Measurements from ENCODE around the gene KRTAP5-5. TPM values are rescaled to one million over a fixed set of nuclear protein-coding genes. Genes with fewer than 3 reads are reported as not detected.
"Not testable (repeated sequence)": the region's sequence is repeated elsewhere in the genome, so short reads cannot be mapped to it uniquely, and the experiment has no call there.

Gene KRTAP5-5
- polyA plus RNA-seq, 3 donors from 2014 or later, result not detected

DNA sequence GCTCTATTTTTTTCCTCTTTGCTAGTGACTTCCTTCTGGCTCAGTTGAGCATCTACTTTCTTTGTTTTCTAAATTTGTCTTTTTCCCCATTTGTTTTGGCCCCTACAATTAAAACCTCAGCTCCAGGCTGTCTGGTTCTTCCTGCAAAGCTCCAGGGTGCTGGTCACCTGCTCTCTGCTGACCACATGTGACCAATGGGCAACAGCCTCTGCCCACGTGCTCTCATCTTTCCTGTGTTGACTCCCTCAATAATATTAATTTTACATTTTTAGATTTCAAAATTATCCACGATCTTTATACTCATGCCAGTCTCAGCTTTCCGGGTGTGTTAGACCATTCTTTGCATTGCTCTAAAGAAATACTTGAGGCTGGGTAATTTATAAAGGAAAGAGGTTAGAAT lies 31.2 kb upstream of the KRTAP5-5 start:
- not testable (repeated sequence) for H3K27ac Mint-ChIP-seq, DNase-seq

DNA sequence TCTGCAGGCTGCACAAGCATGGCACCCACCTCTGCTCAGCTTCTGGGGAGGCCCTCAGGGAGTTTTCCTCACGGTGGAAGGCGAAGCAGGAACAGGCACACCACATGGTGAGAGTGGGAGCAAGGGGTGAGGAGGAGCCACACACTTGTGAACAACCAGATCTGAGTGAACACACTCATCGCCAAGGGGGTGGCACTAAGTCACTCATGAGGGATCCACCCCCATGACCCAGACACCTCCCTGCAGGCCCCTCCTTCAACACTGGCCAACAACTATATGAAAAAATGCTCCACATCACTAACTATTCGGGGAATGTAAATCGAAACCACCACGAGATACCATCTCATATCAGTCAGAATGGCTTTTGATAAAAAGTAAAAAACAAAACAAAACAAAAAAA lies 30.8 kb upstream of the KRTAP5-5 start:
- Mint-ChIP-seq H3K27ac (no peak overlapping the region), H3K9me3 (no peaks in the 10 kb centered on the region), H3K4me1 (no peaks in the 10 kb centered on the region), H3K4me3 (no peak overlapping the region), H3K27me3 (ENCODE audit: low read depth in 3 of 3) (peaks cover 1 to 23% (median 13%) of the 10 kb centered on the region in 3 donors), H3K36me3 (no peaks in the 10 kb centered on the region)
- no peak for DNase-seq

More for the DNA sequence above, 31.2 kb upstream of the KRTAP5-5 start:
- H3K27me3 Mint-ChIP-seq (ENCODE audit: low read depth in 3 of 3), result peaks cover 1 to 23% (median 13%) of the 10 kb centered on the region in 3 donors
- not testable (repeated sequence) for H3K36me3 Mint-ChIP-seq, H3K4me1 Mint-ChIP-seq, H3K4me3 Mint-ChIP-seq, H3K9me3 Mint-ChIP-seq

DNA sequence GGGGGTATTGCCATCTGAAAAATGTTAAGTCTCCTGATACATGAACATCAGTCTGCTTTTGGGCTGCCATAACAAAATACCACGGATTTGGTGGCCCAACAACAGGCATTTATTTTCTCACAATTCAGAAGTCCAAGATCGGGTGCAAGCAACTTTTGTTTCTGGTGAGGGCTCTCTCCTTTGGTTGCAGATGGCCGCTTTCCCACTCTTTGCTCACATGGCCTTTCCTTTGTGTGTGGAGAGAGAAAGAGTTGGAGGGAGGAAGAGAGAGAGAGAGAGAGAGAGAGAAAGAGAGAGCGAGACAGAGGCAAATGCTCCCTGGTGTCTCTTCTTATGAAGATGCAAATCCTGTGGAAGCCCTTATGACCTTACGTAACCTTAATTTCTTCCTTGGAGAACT lies 28.9 kb upstream of the KRTAP5-5 start:
- no peak for DNase-seq
- no peak overlapping the region for H3K27ac Mint-ChIP-seq
- H3K27me3 Mint-ChIP-seq (ENCODE audit: low read depth in 3 of 3), result peaks cover 1 to 19% (median 8%) of the 10 kb centered on the region in 3 donors
- H3K36me3 Mint-ChIP-seq, result no peaks in the 10 kb centered on the region
- no peaks in the 10 kb centered on the region for H3K4me1 Mint-ChIP-seq
- no peaks in the 10 kb centered on the region for H3K9me3 Mint-ChIP-seq
- H3K4me3 Mint-ChIP-seq, result no peak overlapping the region

DNA sequence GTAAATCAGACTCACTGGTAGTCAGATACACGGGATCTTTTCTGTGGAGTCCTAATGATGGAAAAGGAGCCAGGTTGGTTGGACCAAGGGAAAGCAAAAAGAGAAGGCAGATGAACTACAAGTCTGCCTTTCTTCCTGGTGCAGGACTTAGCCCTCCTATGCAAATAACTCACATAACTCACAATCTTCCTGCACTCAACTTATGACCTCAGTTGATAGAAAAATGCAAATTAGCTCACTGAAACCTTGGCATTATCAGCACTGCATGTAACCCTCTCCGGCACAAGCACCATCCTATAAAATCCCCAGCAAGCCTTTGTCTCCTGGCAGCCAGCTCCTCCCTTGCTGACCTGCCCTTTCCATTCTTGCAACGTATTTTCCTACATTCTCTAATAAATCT lies 27.9 kb upstream of the KRTAP5-5 start:
- H3K9me3 Mint-ChIP-seq, H3K27ac Mint-ChIP-seq, H3K4me3 Mint-ChIP-seq, H3K36me3 Mint-ChIP-seq, DNase-seq, H3K4me1 Mint-ChIP-seq: not testable (repeated sequence)
- H3K27me3 Mint-ChIP-seq (ENCODE audit: low read depth in 3 of 3), result peaks cover 1 to 21% (median 9%) of the 10 kb centered on the region in 3 donors

DNA sequence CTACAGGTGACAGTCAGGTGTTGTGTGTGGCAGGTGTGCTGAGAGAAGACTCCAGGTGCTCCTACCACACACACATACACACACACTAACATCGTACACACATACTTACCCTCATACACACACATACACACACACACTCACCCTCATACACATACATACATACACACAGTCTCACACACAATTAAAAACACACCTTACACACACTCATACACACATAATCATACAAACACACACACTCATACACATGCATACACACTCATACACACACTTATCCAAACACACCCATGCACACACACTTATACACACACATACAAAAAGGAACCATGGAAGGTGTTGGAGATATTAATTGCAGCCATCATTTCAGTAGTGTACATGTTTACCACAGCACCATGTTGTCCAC lies 25.9 kb upstream of the KRTAP5-5 start:
- DNase-seq, result no peak
- Mint-ChIP-seq H3K36me3 (no peaks in the 10 kb centered on the region), H3K4me1 (no peaks in the 10 kb centered on the region), H3K27me3 (ENCODE audit: low read depth in 3 of 3) (peaks cover 1 to 24% (median 6%) of the 10 kb centered on the region in 3 donors), H3K4me3 (no peak overlapping the region), H3K9me3 (no peaks in the 10 kb centered on the region), H3K27ac (no peak overlapping the region)

DNA sequence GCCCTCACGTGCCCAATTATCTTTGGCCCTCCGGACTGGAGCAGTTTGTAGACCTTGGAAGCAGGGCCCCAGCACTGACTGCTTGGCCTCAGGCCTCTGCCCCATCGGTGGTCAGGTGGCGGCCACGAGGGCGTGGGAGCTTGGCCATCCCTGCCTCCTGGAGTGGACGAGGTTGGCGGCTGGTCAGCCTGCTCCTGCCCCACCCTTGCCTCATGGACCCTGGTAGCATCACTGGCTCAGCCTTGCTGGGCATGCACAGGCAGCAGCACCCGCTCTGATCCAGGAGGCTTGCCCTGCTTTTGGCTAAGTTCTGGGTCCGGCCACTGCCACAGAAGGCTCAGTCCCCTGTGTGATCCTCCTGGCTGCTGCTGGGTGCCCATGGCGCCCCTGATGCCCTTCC lies 25.4 kb upstream of the KRTAP5-5 start:
- no peak overlapping the region for H3K27ac Mint-ChIP-seq
- H3K4me1 Mint-ChIP-seq, result no peaks in the 10 kb centered on the region
- no peak for DNase-seq
- no peak overlapping the region for H3K4me3 Mint-ChIP-seq
- no peaks in the 10 kb centered on the region for H3K9me3 Mint-ChIP-seq
- no peaks in the 10 kb centered on the region for H3K36me3 Mint-ChIP-seq
- peaks cover 1 to 24% (median 6%) of the 10 kb centered on the region in 3 donors for H3K27me3 Mint-ChIP-seq (ENCODE audit: low read depth in 3 of 3)

DNA sequence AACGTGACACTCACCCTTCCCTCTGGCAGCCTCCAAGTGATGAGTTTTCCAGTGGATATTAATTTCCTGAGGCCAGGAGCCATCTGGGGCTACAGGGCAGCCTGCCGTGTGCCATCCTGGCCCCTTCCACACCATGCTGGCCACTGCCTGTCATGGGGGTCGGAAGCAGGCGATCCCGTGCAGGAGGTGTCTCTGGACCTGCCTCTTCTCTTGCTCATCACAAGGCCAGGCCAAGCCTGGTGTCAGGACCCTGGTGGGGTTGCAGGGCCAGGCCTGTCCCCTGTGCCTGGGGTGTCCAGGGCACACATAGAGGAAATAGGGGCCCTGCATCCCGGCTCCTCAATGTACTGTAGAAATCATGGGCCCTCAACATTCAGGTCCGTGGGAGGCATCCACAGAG lies 24.9 kb upstream of the KRTAP5-5 start:
- Mint-ChIP-seq H3K27ac (no peak overlapping the region), H3K4me3 (no peak overlapping the region), H3K36me3 (no peaks in the 10 kb centered on the region), H3K9me3 (no peaks in the 10 kb centered on the region), H3K27me3 (ENCODE audit: low read depth in 3 of 3) (peaks cover 1 to 24% (median 5%) of the 10 kb centered on the region in 3 donors), H3K4me1 (no peaks in the 10 kb centered on the region)
- no peak for DNase-seq

DNA sequence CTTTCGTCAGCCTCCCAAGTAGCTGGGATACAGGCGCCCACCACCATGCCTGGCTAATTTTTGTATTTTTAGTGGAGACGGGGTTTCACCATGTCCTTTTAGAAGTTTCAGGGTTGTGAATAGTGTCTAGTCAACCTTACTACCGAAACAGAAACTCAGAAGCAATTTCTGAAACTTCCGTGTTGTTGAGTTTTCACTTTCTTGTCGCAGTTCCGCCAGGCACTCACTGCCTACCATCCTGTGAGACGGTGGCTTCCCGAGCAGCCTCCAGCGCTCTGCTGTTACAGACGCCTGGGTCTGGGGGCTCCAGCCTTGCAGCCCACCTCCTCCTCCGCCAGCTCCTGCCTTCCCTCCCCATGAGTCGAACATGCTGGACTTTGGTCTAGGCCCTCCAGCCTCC lies 23.7 kb upstream of the KRTAP5-5 start:
- H3K36me3 Mint-ChIP-seq, H3K9me3 Mint-ChIP-seq, DNase-seq, H3K4me1 Mint-ChIP-seq: not testable (repeated sequence)
- H3K27me3 Mint-ChIP-seq (ENCODE audit: low read depth in 3 of 3), result peaks cover 0 to 24% (median 3%) of the 10 kb centered on the region in 3 donors
- H3K4me3 Mint-ChIP-seq, result peak overlapping the region in 2 of 5 donors; percentile 13 to 44
- H3K27ac Mint-ChIP-seq, result peak overlapping the region in 1 of 6 donors; percentile 37

DNA sequence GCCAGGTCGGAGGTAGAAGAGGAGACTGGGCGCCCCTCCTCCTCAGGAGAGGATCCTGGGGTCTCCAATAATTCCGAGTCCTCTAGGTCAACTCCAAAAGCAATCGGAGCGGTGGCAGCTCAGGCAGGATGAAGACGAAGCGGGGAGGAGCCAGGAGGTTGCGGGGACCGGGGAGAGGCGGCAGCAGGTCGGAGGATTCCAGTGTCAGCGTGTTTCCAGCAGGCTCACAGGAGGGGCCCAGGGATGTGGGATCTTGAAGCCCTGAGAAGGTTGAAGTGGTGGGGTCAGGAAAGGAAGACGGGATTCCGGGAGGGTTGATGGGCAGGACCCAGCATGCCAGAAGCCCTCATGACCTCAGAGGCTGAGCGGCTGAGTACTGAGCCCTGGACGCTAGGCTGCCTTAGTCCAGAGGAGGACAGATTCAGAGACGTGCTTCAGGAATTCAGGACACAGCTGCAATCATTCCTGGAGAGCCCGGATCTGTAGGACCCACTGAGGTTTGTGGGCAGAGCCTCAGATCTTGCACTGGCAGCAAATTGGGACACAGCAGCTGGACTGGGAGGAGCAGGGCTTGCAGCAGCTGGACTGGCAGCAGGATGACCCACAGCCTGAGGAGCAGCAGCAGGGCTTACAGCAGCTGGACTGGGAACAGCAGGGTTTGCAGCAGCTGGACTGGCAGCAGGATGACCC lies 22.3 kb upstream of the KRTAP5-5 start:
- H3K36me3 Mint-ChIP-seq, H3K4me3 Mint-ChIP-seq, H3K9me3 Mint-ChIP-seq, H3K4me1 Mint-ChIP-seq, DNase-seq, H3K27ac Mint-ChIP-seq: not testable (repeated sequence)
- H3K27me3 Mint-ChIP-seq (ENCODE audit: low read depth in 3 of 3), result peaks cover 0 to 21% (median 2%) of the 10 kb centered on the region in 3 donors

DNA sequence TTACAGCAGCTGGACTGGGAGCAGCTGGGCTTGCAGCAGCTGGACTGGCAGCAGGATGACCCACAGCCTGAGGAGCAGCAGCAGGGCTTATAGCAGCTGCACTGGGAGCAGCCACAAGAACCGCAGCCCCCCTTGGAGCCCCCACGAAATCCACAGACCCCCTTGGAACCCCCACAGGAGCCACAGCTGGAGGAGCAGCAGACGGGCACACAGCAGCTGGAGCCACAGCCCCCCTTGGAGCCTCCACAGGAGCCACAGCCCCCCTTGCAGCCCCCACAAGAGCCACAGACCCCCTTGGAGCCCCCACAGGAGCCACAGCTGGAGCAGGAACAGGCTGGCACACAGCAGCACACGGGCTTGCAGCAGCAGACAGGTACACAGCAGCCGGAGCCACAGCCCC lies 21.7 kb upstream of the KRTAP5-5 start:
- not testable (repeated sequence) for H3K36me3 Mint-ChIP-seq, H3K4me1 Mint-ChIP-seq, DNase-seq, H3K27ac Mint-ChIP-seq, H3K9me3 Mint-ChIP-seq, H3K4me3 Mint-ChIP-seq
- H3K27me3 Mint-ChIP-seq (ENCODE audit: low read depth in 3 of 3), result peaks cover 0 to 18% (median 2%) of the 10 kb centered on the region in 3 donors

DNA sequence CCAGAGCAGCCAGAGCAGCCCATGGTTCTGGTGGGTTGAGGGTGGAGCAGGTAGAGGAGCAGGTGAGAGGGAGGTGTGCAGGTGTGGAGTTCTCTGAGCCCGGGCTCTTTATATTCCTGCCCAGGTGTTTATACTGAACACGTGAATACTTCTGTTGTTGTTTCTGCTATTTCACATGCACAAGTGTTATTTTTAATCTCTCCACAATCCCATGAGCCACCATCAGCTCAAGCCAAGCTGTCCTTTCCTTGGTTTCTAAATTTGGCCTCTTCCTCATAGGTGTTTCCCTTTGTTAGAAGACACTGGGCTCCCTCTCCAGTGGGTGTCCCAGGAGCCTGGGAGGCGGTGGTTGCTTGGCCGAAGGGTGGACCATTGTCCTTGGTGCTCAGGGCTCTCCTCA lies 21.2 kb upstream of the KRTAP5-5 start, which contains the start of gene KRTAP5-3:
Gene KRTAP5-3 (minus strand): TSS at position 101 of the 400 bp plus-strand sequence. CDS start 78 bp downstream, at position 23.
- Mint-ChIP-seq H3K4me3 (no peak within 1 kb of the TSS), H3K27ac (no peak within 1 kb of the TSS), H3K4me1 (no peaks in the 10 kb centered on the region), H3K36me3 (no peaks in the 10 kb centered on the region), H3K27me3 (ENCODE audit: low read depth in 3 of 3) (peaks cover 2 to 15% (median 4%) of the 10 kb centered on the region in 3 donors), H3K9me3 (peaks cover 0 to 2% (median 0%) of the 10 kb centered on the region in 6 donors)
- no peak for DNase-seq

DNA sequence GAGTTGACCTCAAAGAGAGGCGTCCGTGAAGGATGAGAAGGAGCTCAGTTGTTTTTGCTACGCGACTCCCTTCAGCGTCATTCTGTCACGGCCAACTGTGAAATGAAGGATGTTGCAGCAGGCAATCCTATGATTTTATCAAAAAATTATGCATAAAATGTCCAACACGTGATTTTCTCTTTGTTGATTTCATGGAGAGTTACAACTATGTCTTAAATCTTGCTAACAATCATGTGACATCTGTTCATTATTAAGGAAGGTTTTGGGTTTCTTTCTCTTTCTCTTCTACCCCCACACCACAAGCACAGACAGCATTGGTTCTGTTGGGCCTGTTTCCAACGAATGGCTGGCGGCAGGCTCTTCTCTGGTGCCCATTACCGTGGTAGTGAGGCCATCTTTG lies 11.3 kb upstream of the KRTAP5-5 start:
- H3K4me3 Mint-ChIP-seq, result no peak overlapping the region
- DNase-seq, result no peak
- peaks cover 4 to 15% (median 4%) of the 10 kb centered on the region in 3 donors for H3K27me3 Mint-ChIP-seq (ENCODE audit: low read depth in 3 of 3)
- H3K36me3 Mint-ChIP-seq, result no peaks in the 10 kb centered on the region
- H3K9me3 Mint-ChIP-seq, result no peaks in the 10 kb centered on the region
- no peak overlapping the region for H3K27ac Mint-ChIP-seq
- peaks cover 1 to 5% of the 10 kb centered on the region in 2 donors for H3K4me1 Mint-ChIP-seq

DNA sequence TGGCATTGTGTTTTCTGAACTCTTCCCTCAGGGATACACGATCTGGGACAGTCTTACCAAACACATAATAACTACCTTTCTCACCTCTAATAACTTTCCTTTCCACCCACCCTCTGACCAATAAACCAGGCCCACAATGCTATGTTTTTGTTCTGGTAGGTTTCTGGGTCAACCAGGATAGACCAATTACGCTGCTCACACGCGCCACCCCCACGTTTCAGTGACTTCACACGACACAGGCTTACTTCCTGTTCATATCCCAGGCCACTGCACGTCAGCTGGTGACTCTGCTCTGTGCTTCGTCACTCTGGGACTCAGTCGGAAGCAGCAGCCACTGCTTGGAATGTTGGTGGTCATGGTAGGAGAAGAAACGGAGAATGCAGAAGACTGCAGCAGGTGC lies 10.1 kb upstream of the KRTAP5-5 start:
- DNase-seq, result peak in 1 of 3 donors; percentile 11
- no peaks in the 10 kb centered on the region for H3K9me3 Mint-ChIP-seq
- H3K4me3 Mint-ChIP-seq, result peak overlapping the region in 1 of 5 donors; percentile 41
- H3K27ac Mint-ChIP-seq, result no peak overlapping the region
- H3K27me3 Mint-ChIP-seq (ENCODE audit: low read depth in 3 of 3), result peaks cover 4 to 13% (median 6%) of the 10 kb centered on the region in 3 donors
- H3K36me3 Mint-ChIP-seq, result no peaks in the 10 kb centered on the region
- H3K4me1 Mint-ChIP-seq, result peaks cover 1 to 5% of the 10 kb centered on the region in 2 donors

DNA sequence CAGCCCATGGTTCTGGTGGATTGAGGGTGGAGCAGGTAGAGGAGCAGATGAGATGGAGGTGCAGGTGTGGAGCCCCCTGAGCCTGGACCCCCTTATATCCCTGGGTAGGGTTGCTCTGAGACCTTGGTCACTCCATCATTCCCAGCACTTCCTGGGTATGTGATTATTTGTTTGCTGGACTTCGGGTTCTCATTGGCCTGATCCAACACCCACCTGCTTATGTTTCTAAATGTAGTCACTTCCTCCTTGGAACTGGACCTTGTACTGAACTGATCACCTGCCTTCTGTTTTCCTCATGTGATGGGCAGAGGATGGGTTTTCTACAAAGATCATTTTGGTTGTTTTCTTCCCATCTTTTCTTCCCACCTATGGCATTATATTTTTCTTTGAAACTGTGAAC lies 7.5 kb upstream of the KRTAP5-5 start, which contains the start of gene KRTAP5-4:
Gene KRTAP5-4 (minus strand): TSS at position 53 of the 400 bp plus-strand sequence. CDS start 45 bp downstream, at position 8.
- Mint-ChIP-seq H3K9me3 (no peaks in the 10 kb centered on the region), H3K27me3 (ENCODE audit: low read depth in 3 of 3) (peaks cover 0 to 10% (median 6%) of the 10 kb centered on the region in 3 donors), H3K4me1 (peaks cover 1 to 5% of the 10 kb centered on the region in 2 donors), H3K27ac (peak within 1 kb of the TSS in 1 of 6 donors; percentile 31), H3K36me3 (no peaks in the 10 kb centered on the region), H3K4me3 (peak within 1 kb of the TSS in 1 of 5 donors; percentile 2)
- no peak for DNase-seq

DNA sequence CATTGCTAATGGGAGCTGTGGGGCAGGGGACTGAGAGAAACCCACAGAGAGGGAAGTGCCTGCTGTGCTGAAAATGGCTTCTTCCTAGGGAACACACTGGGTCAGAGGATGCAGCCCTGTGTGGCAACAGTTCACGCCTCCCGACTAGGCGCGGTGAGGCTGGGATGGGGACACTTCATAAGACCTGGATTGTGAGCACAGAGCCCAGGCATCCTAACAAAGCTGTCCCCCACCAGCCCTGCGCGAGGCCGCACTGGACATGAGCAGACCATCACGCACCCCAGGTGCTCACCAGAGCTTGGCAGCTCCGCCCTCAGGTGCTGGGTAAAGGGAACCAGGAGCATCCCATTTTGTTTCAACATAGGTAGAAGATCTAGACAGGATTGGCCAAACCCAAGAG lies 5.9 kb upstream of the KRTAP5-5 start:
- H3K9me3 Mint-ChIP-seq, result no peaks in the 10 kb centered on the region
- no peak for DNase-seq
- H3K36me3 Mint-ChIP-seq, result no peaks in the 10 kb centered on the region
- H3K4me3 Mint-ChIP-seq, result no peak overlapping the region
- peaks cover 0 to 13% (median 7%) of the 10 kb centered on the region in 3 donors for H3K27me3 Mint-ChIP-seq (ENCODE audit: low read depth in 3 of 3)
- peaks cover 1 to 5% of the 10 kb centered on the region in 2 donors for H3K4me1 Mint-ChIP-seq
- H3K27ac Mint-ChIP-seq, result no peak overlapping the region
